Activated CD4-positive, alpha-beta T cell treated with anti-CD3 and anti-CD28 coated beads, Interleukin-2, amount 10 ng/mL, durations not matched to agents 7 days and 5 days (primary cell): ENCODE results near the gene LYRM2. TPM values are rescaled to one million over a fixed set of nuclear protein-coding genes. Genes with fewer than 3 reads are reported as not detected.

Experiments
- CTCF ChIA-PET: fragments of 350-600 bp; sonication (Branson Sonifier 250); formaldehyde crosslinking; loops from one replicate; lab custom pipeline; 2021; ENCODE audit warnings: antibody characterized with exemption; lab: Charles Lee
- POLR2A ChIA-PET: fragments of 350-600 bp; sonication (Branson Sonifier 250); formaldehyde crosslinking; loops from one replicate; lab custom pipeline; 2021; ENCODE audit warnings: antibody characterized with exemption; lab: Charles Lee
- DNase-seq: peaks from one replicate; pipeline ENCODE4 v3.0.0-alpha.2; 2020
- H3K27ac Mint-ChIP-seq: one replicate; pipeline ENCODE4 v1.8.0; 2021; ENCODE audit warnings: mild to moderate bottlenecking, moderate library complexity, mixed read lengths
- H3K27me3 Mint-ChIP-seq: one replicate; pipeline ENCODE4 v1.8.0; 2021; ENCODE audit warnings: mixed read lengths
- H3K36me3 Mint-ChIP-seq: one replicate; pipeline ENCODE4 v1.8.0; 2021; ENCODE audit warnings: low read depth, mixed read lengths
- H3K4me1 Mint-ChIP-seq: one replicate; pipeline ENCODE4 v1.8.0; 2021; ENCODE audit warnings: mixed read lengths
- H3K4me3 Mint-ChIP-seq: one replicate; pipeline ENCODE4 v1.8.0; 2021; ENCODE audit warnings: mild to moderate bottlenecking, moderate library complexity, mixed read lengths
- H3K9me3 Mint-ChIP-seq: one replicate; pipeline ENCODE4 v1.8.0; 2021; ENCODE audit warnings: mixed read lengths
- total RNA-seq, 2 experiments: library from RNA; stranded (reverse); gene quantifications; one replicate each; pipeline ENCODE4 v1.2.3, GENCODE V29; 2021

LYRM2 gene, protein sequence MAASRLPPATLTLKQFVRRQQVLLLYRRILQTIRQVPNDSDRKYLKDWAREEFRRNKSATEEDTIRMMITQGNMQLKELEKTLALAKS
- total RNA-seq: 10 to 100 TPM; 28.0 to 32.0 TPM

DNA sequence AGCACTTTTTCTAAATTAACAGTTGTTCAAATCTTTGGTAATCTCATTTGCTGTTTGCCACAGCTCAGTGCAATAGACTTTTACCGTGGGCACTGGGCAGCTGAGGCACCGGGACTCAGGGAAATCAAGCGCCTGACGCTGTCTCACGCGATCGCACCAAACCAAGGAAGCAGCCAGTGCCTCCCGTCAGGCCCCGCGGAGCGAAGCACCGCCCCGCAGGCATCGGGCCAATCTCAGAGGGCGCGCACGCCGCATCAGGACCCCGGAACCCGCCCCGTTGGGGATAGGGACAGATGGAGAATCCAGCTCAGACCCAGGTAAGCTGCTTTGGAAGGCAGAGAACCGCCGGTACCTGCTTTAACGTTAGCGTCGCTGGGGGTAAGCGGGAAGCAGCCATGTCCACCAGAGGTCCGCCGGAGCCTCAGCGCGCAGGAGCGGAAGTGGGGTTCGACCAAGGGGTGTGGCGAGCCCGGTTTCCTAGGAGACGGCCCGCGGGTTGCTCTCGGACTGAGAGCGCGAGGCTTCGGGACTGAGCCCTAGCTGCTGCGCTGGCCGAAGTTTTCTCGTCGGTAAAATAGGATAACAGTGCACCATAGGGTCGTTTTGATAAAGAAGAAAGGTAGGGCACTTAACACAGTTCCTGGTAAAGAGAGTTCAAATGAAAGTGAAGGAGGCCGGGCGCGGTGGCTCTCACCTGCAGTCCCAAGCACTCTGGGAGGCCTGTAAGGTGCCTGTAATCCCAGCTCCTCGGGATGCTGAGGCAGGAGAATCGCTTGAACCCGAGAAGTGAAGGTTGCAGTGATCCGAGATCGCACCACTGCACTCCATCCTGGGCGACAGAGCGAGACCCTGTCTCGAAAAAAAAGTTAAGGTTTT lies at the start of gene LYRM2:
Gene LYRM2, minus strand, starts transcription at position 428 of the 876 bp plus-strand sequence. Its CDS starts 31 bp downstream, at position 397.
- Mint-ChIP-seq H3K36me3 (peaks cover 53% of the 10 kb centered on the region), H3K27ac (peak within 1 kb of the TSS; percentile 98), H3K4me3 (peak within 1 kb of the TSS; percentile 93), H3K27me3 (no peaks in the 10 kb centered on the region), H3K9me3 (no peaks in the 10 kb centered on the region), H3K4me1 (peaks cover 39% of the 10 kb centered on the region)
- CTCF ChIA-PET: interaction anchor here (0.6 to 1.9 kb wide), 9 partner anchors 9 to 288 kb away, joined by 3 to 5 read pairs (median 4); partner anchors contain the start of gene ANKRD6
- peak; percentile 91 for DNase-seq
- POLR2A ChIA-PET: interaction anchor here (0.6 kb wide), 1 partner anchor 526 kb away, joined by 3 read pairs; no protein-coding TSS in a partner anchor

DNA sequence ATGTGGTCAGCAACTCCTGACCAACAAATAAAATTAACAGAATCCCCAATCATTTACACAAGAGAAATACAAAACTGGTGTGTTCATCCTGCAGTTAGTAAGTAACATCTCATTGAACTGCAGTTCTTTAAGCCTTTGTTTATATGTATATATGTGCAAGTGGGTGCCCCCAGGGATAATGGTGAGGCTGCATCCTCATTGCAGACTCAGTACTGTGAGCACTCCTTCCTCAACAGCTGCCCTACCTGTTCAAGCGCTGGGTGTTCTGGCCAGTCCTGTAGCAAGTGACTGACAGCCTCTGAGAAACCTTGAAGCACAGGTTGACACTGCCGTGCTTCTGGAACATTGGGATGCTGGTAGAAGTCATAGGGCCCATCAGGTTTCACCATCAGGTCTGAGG lies 49.8 kb upstream of the LYRM2 start:
- no peaks in the 10 kb centered on the region for H3K27me3 Mint-ChIP-seq
- ChIA-PET CTCF (no interaction called here), POLR2A (no interaction called here)
- no peak overlapping the region for H3K4me3 Mint-ChIP-seq
- H3K9me3 Mint-ChIP-seq: no peaks in the 10 kb centered on the region
- DNase-seq: no peak
- H3K36me3 Mint-ChIP-seq: peaks cover 66% of the 10 kb centered on the region
- no peak overlapping the region for H3K27ac Mint-ChIP-seq
- peaks cover 16% of the 10 kb centered on the region for H3K4me1 Mint-ChIP-seq

DNA sequence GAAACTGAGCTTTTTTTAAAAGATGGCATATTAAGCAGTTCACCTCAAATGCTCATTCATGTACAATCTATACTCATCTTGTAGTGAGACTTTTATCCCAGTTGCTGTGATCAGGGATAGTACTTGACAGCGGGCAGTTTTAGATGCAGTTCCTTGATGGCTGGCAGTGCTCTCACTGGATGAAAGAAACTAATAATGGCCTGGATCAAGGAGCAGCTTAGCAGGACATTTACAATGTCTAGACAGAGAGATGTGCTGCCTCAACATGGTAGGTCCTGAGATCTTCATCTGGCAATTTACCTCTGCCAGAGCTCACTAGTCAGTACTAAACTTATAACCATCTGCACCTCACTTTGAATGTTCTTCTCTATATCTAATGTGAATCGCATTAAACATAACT lies 46.8 kb upstream of the LYRM2 start:
- H3K27ac Mint-ChIP-seq: no peak overlapping the region
- DNase-seq: no peak
- no peak overlapping the region for H3K4me3 Mint-ChIP-seq
- H3K4me1 Mint-ChIP-seq: peaks cover 4% of the 10 kb centered on the region
- H3K9me3 Mint-ChIP-seq: no peaks in the 10 kb centered on the region
- ChIA-PET CTCF (no interaction called here), POLR2A (no interaction called here)
- no peaks in the 10 kb centered on the region for H3K27me3 Mint-ChIP-seq
- H3K36me3 Mint-ChIP-seq: peaks cover 59% of the 10 kb centered on the region

DNA sequence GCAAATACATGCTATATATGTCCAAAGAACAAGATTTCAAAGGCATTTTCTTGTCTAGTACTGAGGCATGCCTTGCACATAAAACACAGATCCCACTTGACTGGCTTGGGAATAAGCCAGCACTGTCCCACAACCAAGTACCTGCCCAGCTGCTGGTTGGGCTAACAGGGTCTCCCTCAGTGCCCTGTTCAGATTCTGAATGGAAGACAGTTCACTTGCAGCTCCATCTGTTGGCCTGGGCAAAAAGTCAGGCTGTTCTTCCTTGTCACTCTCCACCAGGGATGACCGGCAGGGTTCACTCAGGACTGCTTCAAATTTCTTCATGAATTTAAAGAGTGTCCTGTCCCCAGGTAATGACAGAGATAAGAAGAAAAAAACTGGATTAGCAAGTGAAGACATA lies 44.4 kb upstream of the LYRM2 start:
- Mint-ChIP-seq H3K4me3 (no peak overlapping the region), H3K4me1 (no peaks in the 10 kb centered on the region), H3K27me3 (no peaks in the 10 kb centered on the region), H3K36me3 (peaks cover 54% of the 10 kb centered on the region), H3K9me3 (no peaks in the 10 kb centered on the region), H3K27ac (no peak overlapping the region)
- ChIA-PET POLR2A (no interaction called here), CTCF (no interaction called here)
- DNase-seq: no peak

DNA sequence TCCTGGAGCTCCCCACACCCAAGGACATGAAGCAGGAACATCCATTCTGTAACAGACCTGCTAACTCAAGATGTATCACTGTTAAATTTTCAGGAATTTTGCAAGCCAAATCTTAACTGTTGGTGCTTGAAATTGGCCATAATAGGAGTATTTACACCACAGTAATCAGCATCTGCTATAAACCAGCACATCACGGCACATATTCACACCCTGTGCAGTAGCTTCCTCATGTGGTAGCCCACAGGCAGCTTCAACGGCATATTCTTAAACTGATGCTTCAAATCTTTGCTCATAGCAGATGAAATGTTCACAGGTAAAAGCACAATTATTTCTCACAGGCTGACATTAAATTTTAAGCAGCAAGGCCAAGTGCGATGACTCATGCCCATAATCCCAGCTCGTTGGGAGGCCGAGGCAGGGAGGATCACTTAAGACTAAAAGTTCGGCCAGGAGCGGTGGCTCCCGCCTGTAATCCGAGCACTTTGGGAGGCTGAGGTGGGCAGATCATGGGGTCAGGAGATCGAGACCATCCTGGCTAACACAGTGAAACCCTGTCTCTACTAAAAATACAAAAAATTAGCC lies 43.5 kb upstream of the LYRM2 start:
- ChIA-PET POLR2A (no interaction called here), CTCF (no interaction called here)
- Mint-ChIP-seq H3K9me3 (no peaks in the 10 kb centered on the region), H3K27me3 (no peaks in the 10 kb centered on the region), H3K4me1 (no peaks in the 10 kb centered on the region), H3K4me3 (no peak overlapping the region), H3K27ac (no peak overlapping the region), H3K36me3 (peaks cover 54% of the 10 kb centered on the region)
- DNase-seq: no peak

DNA sequence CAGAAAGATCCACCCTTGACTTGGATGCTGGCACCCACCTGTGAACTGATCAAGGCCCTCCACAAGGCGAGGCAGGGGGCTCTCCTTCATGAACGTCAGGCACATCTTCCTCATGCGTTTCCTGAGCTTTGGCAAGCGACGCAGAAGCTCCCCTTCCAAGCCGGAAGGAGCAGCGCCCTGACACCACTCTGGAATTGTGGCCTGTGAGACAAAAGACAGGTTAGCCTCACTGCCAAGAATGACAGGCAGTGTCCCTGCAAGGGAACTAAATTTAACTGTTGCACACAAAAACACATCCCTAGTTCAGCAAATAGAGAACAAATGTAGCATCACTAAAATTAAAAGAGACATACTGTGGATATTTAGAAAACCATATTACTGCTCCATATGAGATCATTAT lies 42.0 kb upstream of the LYRM2 start:
- no peaks in the 10 kb centered on the region for H3K9me3 Mint-ChIP-seq
- ChIA-PET POLR2A (no interaction called here), CTCF (interaction anchor here (1.1 kb wide), 1 partner anchor 14 kb away, joined by 3 read pairs; no protein-coding TSS in a partner anchor)
- H3K27me3 Mint-ChIP-seq: no peaks in the 10 kb centered on the region
- H3K4me1 Mint-ChIP-seq: no peaks in the 10 kb centered on the region
- H3K4me3 Mint-ChIP-seq: no peak overlapping the region
- DNase-seq: no peak
- H3K27ac Mint-ChIP-seq: no peak overlapping the region
- H3K36me3 Mint-ChIP-seq: peaks cover 52% of the 10 kb centered on the region

DNA sequence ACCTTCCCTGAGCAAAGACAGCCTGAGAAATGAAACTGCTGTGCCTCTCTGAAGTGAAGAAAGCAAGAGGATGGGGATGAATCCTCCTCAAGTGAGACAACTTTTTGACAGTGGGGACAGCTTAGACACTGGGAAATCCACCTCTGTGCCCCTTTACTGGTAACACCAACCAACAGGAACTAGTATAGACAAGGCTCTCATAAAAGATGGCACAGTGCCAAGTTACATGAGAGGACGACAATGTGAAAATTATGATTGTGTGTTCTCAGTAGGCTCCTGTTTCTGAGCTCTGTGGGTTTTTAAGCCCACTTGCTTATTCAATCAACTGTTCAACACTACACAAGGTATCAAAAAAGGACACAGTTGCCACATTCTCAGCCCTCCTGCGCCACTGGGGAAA lies 41.6 kb upstream of the LYRM2 start:
- ChIA-PET POLR2A (no interaction called here), CTCF (interaction anchor here (1.1 to 1.4 kb wide), 2 partner anchors 13 to 36 kb away, joined by 3 read pairs; no protein-coding TSS in a partner anchor)
- DNase-seq: no peak
- H3K9me3 Mint-ChIP-seq: no peaks in the 10 kb centered on the region
- H3K27ac Mint-ChIP-seq: no peak overlapping the region
- H3K4me3 Mint-ChIP-seq: no peak overlapping the region
- no peaks in the 10 kb centered on the region for H3K27me3 Mint-ChIP-seq
- H3K36me3 Mint-ChIP-seq: peaks cover 52% of the 10 kb centered on the region
- no peaks in the 10 kb centered on the region for H3K4me1 Mint-ChIP-seq

DNA sequence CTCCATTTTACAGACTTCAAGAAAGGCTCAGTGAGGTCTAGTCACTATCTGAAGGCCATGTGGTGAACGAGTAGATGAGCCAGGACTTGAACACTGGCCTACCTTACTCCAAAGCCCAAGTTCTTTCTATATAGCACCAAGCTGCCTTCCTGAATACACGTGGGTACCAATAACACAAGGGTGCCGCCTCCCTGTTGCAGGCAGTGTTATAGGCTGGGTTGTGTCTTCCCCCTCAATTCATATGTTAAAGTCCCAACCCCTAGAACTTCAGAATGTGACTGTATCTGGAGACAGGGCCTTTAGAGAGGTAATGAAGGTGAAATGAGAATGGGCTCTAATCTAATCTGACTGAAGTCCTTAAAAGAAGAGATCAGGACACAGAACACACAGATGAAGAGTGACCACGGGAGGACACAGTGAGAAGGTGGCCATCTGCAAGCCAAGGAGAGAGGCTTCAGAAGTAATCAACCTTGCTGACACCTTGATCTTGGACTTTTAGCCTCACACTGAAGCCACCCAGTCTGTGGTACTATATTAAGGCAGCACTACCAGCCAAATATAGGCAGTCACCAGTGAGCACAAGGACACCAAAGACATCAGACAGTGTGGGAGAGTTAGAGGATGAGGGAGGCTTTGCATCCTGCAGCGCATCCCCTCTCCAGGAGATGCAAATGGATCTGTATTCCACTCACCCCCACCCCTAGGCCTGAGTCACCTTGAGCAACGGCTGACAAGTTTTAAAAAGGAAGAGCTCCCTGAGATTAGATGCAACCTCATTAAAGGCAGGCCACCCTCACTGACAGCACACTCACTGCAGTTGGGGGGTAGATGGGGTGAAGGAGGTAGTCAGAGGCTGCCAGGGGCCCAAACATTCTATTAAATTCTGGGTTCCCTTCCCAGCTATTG lies 40.9 kb upstream of the LYRM2 start:
- H3K27ac Mint-ChIP-seq: peak overlapping the region; percentile 55
- no peak for DNase-seq
- H3K4me3 Mint-ChIP-seq: no peak overlapping the region
- peaks cover 51% of the 10 kb centered on the region for H3K36me3 Mint-ChIP-seq
- CTCF ChIA-PET: interaction anchor here (1.1 to 1.4 kb wide), 3 partner anchors 13 to 65 kb away, joined by 3 read pairs; no protein-coding TSS in a partner anchor
- H3K27me3 Mint-ChIP-seq: no peaks in the 10 kb centered on the region
- H3K4me1 Mint-ChIP-seq: no peaks in the 10 kb centered on the region
- H3K9me3 Mint-ChIP-seq: no peaks in the 10 kb centered on the region
- POLR2A ChIA-PET: no interaction called here

DNA sequence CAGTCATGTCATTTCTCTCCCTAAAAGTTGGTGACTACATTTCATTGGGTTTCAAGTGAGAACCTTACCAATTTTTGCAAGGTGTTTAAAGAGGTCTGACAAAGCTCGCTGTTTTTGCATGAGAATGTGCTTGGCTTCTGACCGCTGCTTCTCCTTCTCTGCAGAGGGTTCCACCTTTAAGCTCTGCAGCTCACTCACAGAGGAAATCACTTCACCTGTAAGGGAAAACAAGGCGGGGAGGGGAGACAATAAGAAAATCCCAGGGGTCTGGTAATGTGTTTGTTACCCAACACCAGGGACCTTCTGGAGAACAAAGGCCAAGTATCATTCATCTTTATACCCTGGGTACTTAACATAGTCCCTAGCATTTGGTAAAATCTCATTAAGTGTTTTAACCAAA lies 40.0 kb upstream of the LYRM2 start:
- CTCF ChIA-PET: interaction anchor here (1.1 to 1.2 kb wide), 2 partner anchors 19 to 66 kb away, joined by 3 read pairs; no protein-coding TSS in a partner anchor
- POLR2A ChIA-PET: no interaction called here
- Mint-ChIP-seq H3K4me3 (no peak overlapping the region), H3K9me3 (no peaks in the 10 kb centered on the region), H3K4me1 (no peaks in the 10 kb centered on the region), H3K27ac (no peak overlapping the region), H3K36me3 (peaks cover 46% of the 10 kb centered on the region), H3K27me3 (no peaks in the 10 kb centered on the region)
- no peak for DNase-seq

DNA sequence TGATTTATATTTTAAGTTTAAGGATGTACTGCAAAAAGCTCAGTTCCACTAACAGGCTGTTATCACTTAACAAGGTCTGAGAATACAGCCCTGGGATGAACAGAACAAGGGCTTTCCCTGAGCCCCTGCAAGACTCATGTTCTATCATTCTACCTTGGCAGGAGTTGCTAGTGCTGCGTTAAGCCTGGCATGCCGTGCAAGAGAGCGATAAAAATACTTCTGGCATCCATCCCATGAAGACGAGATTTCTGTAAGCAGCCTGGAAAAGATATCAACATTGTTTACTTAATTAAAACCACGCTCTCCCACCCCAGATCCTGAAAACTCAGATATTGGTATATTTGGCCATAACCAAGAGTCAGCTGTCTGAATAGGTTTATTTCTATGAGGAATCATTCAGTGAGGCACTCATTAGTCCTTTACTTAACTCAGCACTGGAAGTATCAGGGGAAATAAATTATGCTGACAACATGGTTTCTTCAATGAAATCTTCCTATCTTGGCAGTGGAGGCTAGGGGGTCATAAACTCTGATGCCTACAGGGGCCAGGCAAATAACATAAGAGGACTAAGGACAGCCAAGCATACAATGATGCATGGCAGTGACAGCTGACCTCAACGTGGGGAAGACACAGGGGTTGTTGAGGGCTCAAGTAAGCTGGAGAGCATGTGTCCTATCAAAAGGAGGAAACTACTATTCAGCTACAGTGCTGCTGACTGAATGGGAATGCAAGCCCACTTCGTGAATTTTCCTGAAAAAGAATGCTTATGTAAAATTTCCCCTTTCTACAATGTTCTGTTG lies 37.6 kb upstream of the LYRM2 start:
- no peak for DNase-seq
- ChIA-PET CTCF (no interaction called here), POLR2A (no interaction called here)
- no peaks in the 10 kb centered on the region for H3K4me1 Mint-ChIP-seq
- peaks cover 52% of the 10 kb centered on the region for H3K36me3 Mint-ChIP-seq
- H3K27ac Mint-ChIP-seq: no peak overlapping the region
- no peaks in the 10 kb centered on the region for H3K9me3 Mint-ChIP-seq
- H3K27me3 Mint-ChIP-seq: no peaks in the 10 kb centered on the region
- no peak overlapping the region for H3K4me3 Mint-ChIP-seq

DNA sequence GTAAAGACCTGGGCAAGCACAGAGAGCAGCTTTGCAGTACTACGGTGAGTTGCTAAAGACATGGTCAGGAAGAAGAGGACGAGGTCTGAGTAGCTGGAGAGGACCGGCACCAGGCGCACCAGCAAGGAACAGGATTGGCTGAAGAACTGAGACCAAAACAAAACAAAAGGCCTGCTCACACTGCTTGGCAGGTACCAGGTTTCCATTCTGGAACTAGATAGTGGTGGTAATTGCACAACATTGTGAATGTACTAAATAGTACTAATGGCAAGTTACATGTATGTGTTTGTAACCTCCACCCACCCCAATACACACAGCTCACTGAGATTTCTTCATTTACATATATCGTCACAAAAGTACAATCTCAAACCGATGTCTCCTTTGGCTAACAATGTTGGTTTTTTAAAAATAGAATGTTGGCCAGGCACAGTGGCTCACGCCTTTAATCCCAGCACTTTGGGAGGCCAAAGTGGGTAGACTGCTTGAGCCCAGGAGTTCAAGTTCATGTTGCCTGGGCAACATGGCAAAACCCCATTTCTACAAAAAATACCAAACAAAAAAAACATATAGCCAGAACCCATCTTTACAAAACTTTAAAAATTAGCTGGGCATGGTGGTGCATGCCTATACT lies 32.5 kb upstream of the LYRM2 start:
- Mint-ChIP-seq H3K27ac (no peak overlapping the region), H3K36me3 (peaks cover 43% of the 10 kb centered on the region), H3K4me1 (no peaks in the 10 kb centered on the region), H3K4me3 (no peak overlapping the region), H3K27me3 (no peaks in the 10 kb centered on the region), H3K9me3 (no peaks in the 10 kb centered on the region)
- ChIA-PET POLR2A (no interaction called here), CTCF (interaction anchor here (0.6 kb wide), 1 partner anchor 75 kb away, joined by 3 read pairs; no protein-coding TSS in a partner anchor)
- DNase-seq: no peak
